H9 (cell line): ENCODE data around the gene HDHD2. TPM values are rescaled to one million over a fixed set of nuclear protein-coding genes. Genes with fewer than 3 reads are reported as not detected.

Experiments
- DNase-seq: peaks from one replicate; pipeline ENCODE4 v3.0.0-alpha.2; 2017
- H2AFZ ChIP-seq: one replicate; pipeline ENCODE4 v1.6.1; 2013; ENCODE audit warnings: mild to moderate bottlenecking, low read length, control low read depth, moderate library complexity
- H2AK5ac ChIP-seq: 2 replicates; pipeline ENCODE4 v1.6.1; 2013; ENCODE audit warnings: low read length, control low read depth, mixed read lengths; ENCODE audit not compliant: insufficient read length
- H2BK120ac ChIP-seq: one replicate; pipeline ENCODE4 v1.6.1; 2013; ENCODE audit warnings: low read depth, mild to moderate bottlenecking, low read length, control low read depth, inconsistent platforms; ENCODE audit not compliant: poor library complexity, severe bottlenecking
- H2BK12ac ChIP-seq: 2 replicates; pipeline ENCODE4 v1.6.1; 2013; ENCODE audit warnings: low read length, control low read depth, mixed read lengths, low read depth; ENCODE audit not compliant: insufficient read length
- H2BK15ac ChIP-seq: 2 replicates; pipeline ENCODE4 v1.6.1; 2013; ENCODE audit warnings: low read depth, low read length, control low read depth
- H2BK20ac ChIP-seq: one replicate; pipeline ENCODE4 v1.6.1; 2013; ENCODE audit warnings: low read depth, mild to moderate bottlenecking, low read length, control low read depth, inconsistent platforms; ENCODE audit not compliant: poor library complexity, severe bottlenecking
- H2BK5ac ChIP-seq: 2 replicates; pipeline ENCODE4 v1.6.1; 2013; ENCODE audit warnings: low read length, control low read depth, mixed read lengths; ENCODE audit not compliant: insufficient read length
- H3K14ac ChIP-seq: 2 replicates; pipeline ENCODE4 v1.6.1; 2013; ENCODE audit warnings: low read length, control low read depth; ENCODE audit not compliant: insufficient read depth
- H3K18ac ChIP-seq: 2 replicates; pipeline ENCODE4 v1.6.1; 2013; ENCODE audit warnings: low read depth, mild to moderate bottlenecking, mixed read lengths, low read length, control low read depth; ENCODE audit not compliant: insufficient read length
- H3K23ac ChIP-seq: 2 replicates; pipeline ENCODE4 v1.6.1; 2013; ENCODE audit warnings: low read length, control low read depth, mixed read lengths, low read depth; ENCODE audit not compliant: insufficient read length
- H3K23me2 ChIP-seq: 2 replicates; pipeline ENCODE4 v1.6.1; 2013; ENCODE audit warnings: low read depth, mild to moderate bottlenecking, mixed read lengths, low read length, control low read depth; ENCODE audit not compliant: insufficient read length, poor library complexity, severe bottlenecking
- H3K27ac ChIP-seq: 2 replicates; pipeline ENCODE4 v1.5.1; 2013; ENCODE audit warnings: low read length, control low read depth, mixed read lengths, low read depth; ENCODE audit not compliant: insufficient read length
- H3K27me3 ChIP-seq: 2 replicates; pipeline ENCODE4 v1.6.1; 2013; ENCODE audit warnings: low read length, control low read depth, inconsistent platforms; ENCODE audit not compliant: insufficient read depth
- H3K4ac ChIP-seq: 2 replicates; pipeline ENCODE4 v1.6.1; 2013; ENCODE audit warnings: low read depth, mild to moderate bottlenecking, control low read depth, inconsistent platforms, low read length, moderate library complexity
- H3K4me1 ChIP-seq: 2 replicates; pipeline ENCODE4 v1.6.1; 2013; ENCODE audit warnings: low read length, control low read depth, inconsistent platforms; ENCODE audit not compliant: insufficient read depth
- H3K4me2 ChIP-seq: 2 replicates; pipeline ENCODE4 v1.6.1; 2013; ENCODE audit warnings: low read length, control low read depth, mixed read lengths; ENCODE audit not compliant: insufficient read length, insufficient read depth
- H3K56ac ChIP-seq: 2 replicates; pipeline ENCODE4 v1.6.1; 2013; ENCODE audit warnings: low read depth, mild to moderate bottlenecking, mixed read lengths, low read length, control low read depth; ENCODE audit not compliant: insufficient read length
- H3K79me1 ChIP-seq: 2 replicates; pipeline ENCODE4 v1.6.1; 2013; ENCODE audit warnings: low read depth, mild to moderate bottlenecking, moderate library complexity, low read length, control low read depth, inconsistent platforms; ENCODE audit not compliant: insufficient read depth, poor library complexity, severe bottlenecking
- H3K79me2 ChIP-seq: 2 replicates; pipeline ENCODE4 v1.6.1; 2013; ENCODE audit warnings: low read length, control low read depth, inconsistent platforms; ENCODE audit not compliant: insufficient read depth
- H3K9ac ChIP-seq: 2 replicates; pipeline ENCODE4 v1.6.1; 2013; ENCODE audit warnings: low read length, control low read depth, mixed read lengths; ENCODE audit not compliant: insufficient read length; ENCODE audit errors: extremely low read depth
- H3K9me3 ChIP-seq: one replicate; pipeline ENCODE4 v1.6.1; 2013; ENCODE audit warnings: low read depth, low read length, inconsistent platforms; ENCODE audit not compliant: control insufficient read depth
- H3T11ph ChIP-seq: one replicate; pipeline ENCODE4 v1.6.1; 2013; ENCODE audit warnings: mild to moderate bottlenecking, low read length, control low read depth, inconsistent platforms
- H4K20me1 ChIP-seq: one replicate; pipeline ENCODE4 v1.6.1; 2013; ENCODE audit not compliant: control insufficient read depth, insufficient read length, insufficient read depth
- H4K5ac ChIP-seq: 2 replicates; pipeline ENCODE4 v1.6.1; 2013; ENCODE audit warnings: low read depth, mild to moderate bottlenecking, mixed read lengths, low read length, control low read depth; ENCODE audit not compliant: insufficient read length
- H4K8ac ChIP-seq: replicated peaks from 2 replicates; pipeline ENCODE4 v1.6.1; 2013; ENCODE audit warnings: low read length, control low read depth, mixed read lengths, low read depth; ENCODE audit not compliant: insufficient read length
- H4K91ac ChIP-seq: 2 replicates; pipeline ENCODE4 v1.6.1; 2013; ENCODE audit warnings: low read depth, mild to moderate bottlenecking, moderate library complexity, mixed read lengths, low read length, control low read depth; ENCODE audit not compliant: insufficient read length
- H3K27ac Mint-ChIP-seq, 3 experiments: 2 replicates in 2 of 3; 3 replicates in 1 of 3; pipeline ENCODE4 v1.8.0; 2020 to 2021; ENCODE audit warnings: mixed read lengths in 3 of 3, mild to moderate bottlenecking in 1 of 3, moderate library complexity in 1 of 3
- H3K27me3 Mint-ChIP-seq: 2 replicates; pipeline ENCODE4 v1.8.0; 2021; ENCODE audit warnings: low read depth, mild to moderate bottlenecking, moderate library complexity, mixed read lengths
- H3K36me3 Mint-ChIP-seq, 3 experiments: 2 replicates in 2 of 3; 3 replicates in 1 of 3; pipeline ENCODE4 v1.8.0; 2020 to 2021; ENCODE audit warnings: low read depth in 3 of 3, mixed read lengths in 3 of 3; ENCODE audit not compliant: insufficient read depth in 1 of 3
- H3K4me1 Mint-ChIP-seq, 2 experiments: 2 replicates each; pipeline ENCODE4 v1.8.0; 2020; ENCODE audit warnings: mixed read lengths in 2 of 2
- H3K4me3 Mint-ChIP-seq, 2 experiments: 2 replicates in 1 of 2; 3 replicates in 1 of 2; pipeline ENCODE4 v1.8.0; 2020 to 2021; ENCODE audit warnings: mild to moderate bottlenecking in 2 of 2, mixed read lengths in 2 of 2, moderate library complexity in 1 of 2
- H3K9me3 Mint-ChIP-seq, 2 experiments: 2 replicates in 1 of 2; 3 replicates in 1 of 2; pipeline ENCODE4 v1.8.0; 2020; ENCODE audit warnings: mild to moderate bottlenecking in 2 of 2, mixed read lengths in 2 of 2, moderate library complexity in 1 of 2
- CTCF ChIP-seq: fragments of 200-600 bp; sonication (generic); conservative IDR thresholded peaks from 3 replicates; pipeline ENCODE4 v1.8.0; 2021; ENCODE audit warnings: antibody characterized with exemption, mild to moderate bottlenecking
- WGBS: extraction: QIAGEN DNeasy Blood & Tissue Kit; methylation state at CpG from one replicate; pipeline ENCODE4 v1.1.7; 2013; ENCODE audit warnings: missing lambda C conversion rate, low lambda C conversion rate, mixed read lengths; ENCODE audit not compliant: insufficient read length; ENCODE audit errors: extremely low coverage; 5-methylcytosine and 5-hydroxymethylcytosine counted together
- total RNA-seq: library from RNA; stranded (reverse); gene quantifications from 2 replicates; pipeline ENCODE4 v1.2.1, GENCODE V29; 2021

HDHD2 gene
- total RNA-seq, 1 experiment from 2014 or later = 51.0 TPM

- no peak overlapping the region for H2BK12ac ChIP-seq
- no peak overlapping the region for H3K27ac ChIP-seq
- H3K27me3 ChIP-seq = no peaks in the 10 kb centered on the region
- H3K27me3 Mint-ChIP-seq = no peaks in the 10 kb centered on the region
- no peak overlapping the region for H3K56ac ChIP-seq
- no peak overlapping the region for H2BK120ac ChIP-seq
- no peak overlapping the region for H3K23ac ChIP-seq
- H3K9me3 Mint-ChIP-seq = no peaks in the 10 kb centered on the region
- H3T11ph ChIP-seq = no peak overlapping the region
- H4K5ac ChIP-seq = no peak overlapping the region
- no CpG with 5 or more reads among the region's 1 CpG for WGBS
- H3K9ac ChIP-seq = no peak overlapping the region
- H4K20me1 ChIP-seq = no peaks in the 10 kb centered on the region
- peaks cover 0 to 3% of the 10 kb centered on the region in 2 experiments; a peak in 1 of 4 replicates for H3K4me1 Mint-ChIP-seq
- H4K8ac ChIP-seq = no peak overlapping the region
- no peak overlapping the region for H2AFZ ChIP-seq
- H3K79me2 ChIP-seq = no peaks in the 10 kb centered on the region; the same call in 1 of the 2 replicates
- H3K4ac ChIP-seq = no peak overlapping the region
- H2BK15ac ChIP-seq = no peak overlapping the region
- no peak overlapping the region for H2BK20ac ChIP-seq
- no peak overlapping the region for H3K27ac Mint-ChIP-seq
- H4K91ac ChIP-seq = no peak overlapping the region
- DNase-seq = no peak
- H3K9me3 ChIP-seq = no peaks in the 10 kb centered on the region
- no peaks in the 10 kb centered on the region for H3K4me1 ChIP-seq
- H3K18ac ChIP-seq = no peak overlapping the region
- no peak overlapping the region for H2BK5ac ChIP-seq
- no peak overlapping the region for H3K14ac ChIP-seq
- H2AK5ac ChIP-seq = no peak overlapping the region
- peaks cover 3% of the 10 kb centered on the region for H3K79me1 ChIP-seq
- no peak overlapping the region for H3K4me3 Mint-ChIP-seq
- no peak for TF ChIP-seq CTCF
- H3K4me2 ChIP-seq = no peak overlapping the region
- H3K23me2 ChIP-seq = no peaks in the 10 kb centered on the region
- H3K36me3 Mint-ChIP-seq = no peaks in the 10 kb centered on the region
Measured at GRCh38 chr18:47168913-47169312, 18.6 kb upstream of the HDHD2 start.
